NCI-H510A treated with DMSO at 0.1 percent for 48 hours (cell line): Measurements from ENCODE around the gene MARF1.
"Not testable (repeated sequence)": the region's sequence is repeated elsewhere in the genome, so short reads cannot be mapped to it uniquely, and the experiment has no call there.

Experiments
- DNase-seq: peaks from one replicate; lab custom pipeline; 2025; lab: John Stamatoyannopoulos, UW

The MARF1 gene

DNA sequence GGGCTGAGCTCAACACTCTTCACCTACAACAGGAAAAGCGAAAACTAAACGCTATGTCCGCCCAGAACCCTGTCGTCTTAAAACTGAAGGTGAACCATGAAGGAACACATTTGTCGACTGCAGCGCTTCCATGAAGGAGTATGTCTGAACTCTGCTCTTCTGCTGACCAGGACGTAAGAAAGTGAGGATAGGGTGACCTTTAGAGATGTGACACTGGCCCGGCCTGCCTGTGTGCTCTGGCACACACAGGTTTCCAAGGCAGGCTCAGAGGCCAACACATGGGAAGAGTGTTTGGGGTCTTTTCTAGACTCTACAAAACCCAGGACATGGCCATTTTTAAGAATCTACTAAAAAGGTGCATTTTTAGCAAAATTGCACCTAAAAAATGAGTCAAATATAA, 21.1 kb downstream of the MARF1 start:
- no peak for DNase-seq

DNA sequence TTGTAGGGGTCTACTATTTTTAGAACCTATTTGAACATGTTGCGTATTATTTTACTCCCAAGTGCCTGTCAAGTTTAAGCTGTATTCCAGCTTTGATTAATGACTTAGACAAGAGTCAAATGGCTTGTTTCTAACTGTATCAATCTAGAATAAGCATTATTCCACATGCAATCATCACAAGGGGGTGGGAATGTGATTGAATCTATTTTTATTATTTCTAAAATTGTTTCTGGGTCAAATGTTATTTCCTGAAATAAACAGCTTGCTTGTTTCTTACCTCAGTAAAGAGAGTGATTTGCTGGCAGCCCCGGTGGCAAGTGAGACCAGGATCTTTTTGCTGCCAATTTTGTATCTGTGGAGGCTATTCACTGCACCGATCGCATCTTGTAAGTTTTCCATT, 21.5 kb downstream of the MARF1 start:
- no peak for DNase-seq

DNA sequence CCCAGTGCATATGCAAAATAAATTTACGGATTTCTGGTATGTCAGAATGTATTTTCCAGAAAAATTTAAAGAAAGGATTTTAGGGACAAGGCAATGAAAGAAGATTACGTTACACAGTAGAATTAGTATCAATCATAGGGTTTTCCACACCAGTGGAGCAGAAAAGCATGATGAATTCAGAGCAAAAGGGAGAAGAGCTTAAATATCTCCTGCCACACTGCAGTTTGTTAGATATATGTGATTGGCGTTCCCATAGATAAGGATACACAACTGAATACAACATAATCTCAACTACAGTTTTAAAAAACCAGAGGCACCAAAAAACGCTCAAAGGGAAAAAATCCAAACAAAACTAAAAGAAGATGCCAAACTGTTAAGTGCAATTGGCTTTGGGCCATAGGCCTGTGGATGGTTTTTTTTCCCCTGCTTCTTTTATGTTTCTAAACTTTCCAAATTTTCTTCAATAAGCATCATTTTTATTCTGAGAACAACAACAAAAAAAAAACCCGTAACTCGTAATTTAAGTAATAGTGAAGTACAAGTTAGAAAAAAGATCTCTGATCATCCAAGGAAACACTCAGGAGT, 22.3 kb downstream of the MARF1 start:
- DNase-seq, result no peak

DNA sequence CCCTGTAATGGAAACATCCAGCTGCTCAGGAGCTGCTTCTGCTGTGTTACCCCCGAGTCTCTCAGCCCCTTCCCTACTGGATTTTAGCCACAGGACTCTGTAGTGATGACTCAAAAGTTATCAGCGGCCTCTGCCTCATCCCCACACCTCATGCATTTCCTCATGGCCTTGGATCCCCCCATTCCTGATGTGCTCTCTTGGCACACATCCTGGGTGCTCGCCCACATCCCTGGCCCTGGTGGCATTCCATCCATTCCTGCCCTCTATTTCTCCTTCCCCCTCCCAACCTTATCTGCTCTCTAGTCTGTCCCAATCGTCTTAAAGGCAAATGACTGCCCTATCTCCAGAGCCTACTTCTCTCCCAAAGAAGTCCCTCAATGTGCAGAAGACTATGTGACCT, 24.6 kb downstream of the MARF1 start:
- no peak for DNase-seq

DNA sequence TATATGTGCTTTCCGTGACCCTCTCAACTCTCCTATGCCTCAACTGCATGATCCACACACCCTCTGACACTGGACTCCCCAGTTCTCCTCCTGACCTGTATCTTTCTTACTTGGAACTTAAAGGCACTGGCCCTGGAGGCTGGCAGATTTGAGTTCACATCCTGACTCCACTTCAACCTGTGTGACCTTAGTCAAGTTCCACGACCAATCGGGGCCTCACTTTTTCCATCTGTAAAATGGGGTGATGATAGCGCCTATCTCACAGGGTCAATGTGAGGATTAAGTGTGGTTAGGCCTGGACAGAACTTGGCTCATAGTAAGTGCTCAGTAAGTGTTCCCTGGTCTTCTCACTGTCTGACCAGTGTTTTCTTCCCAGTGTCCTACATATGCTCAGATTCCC, 25.1 kb downstream of the MARF1 start:
- no peak for DNase-seq

DNA sequence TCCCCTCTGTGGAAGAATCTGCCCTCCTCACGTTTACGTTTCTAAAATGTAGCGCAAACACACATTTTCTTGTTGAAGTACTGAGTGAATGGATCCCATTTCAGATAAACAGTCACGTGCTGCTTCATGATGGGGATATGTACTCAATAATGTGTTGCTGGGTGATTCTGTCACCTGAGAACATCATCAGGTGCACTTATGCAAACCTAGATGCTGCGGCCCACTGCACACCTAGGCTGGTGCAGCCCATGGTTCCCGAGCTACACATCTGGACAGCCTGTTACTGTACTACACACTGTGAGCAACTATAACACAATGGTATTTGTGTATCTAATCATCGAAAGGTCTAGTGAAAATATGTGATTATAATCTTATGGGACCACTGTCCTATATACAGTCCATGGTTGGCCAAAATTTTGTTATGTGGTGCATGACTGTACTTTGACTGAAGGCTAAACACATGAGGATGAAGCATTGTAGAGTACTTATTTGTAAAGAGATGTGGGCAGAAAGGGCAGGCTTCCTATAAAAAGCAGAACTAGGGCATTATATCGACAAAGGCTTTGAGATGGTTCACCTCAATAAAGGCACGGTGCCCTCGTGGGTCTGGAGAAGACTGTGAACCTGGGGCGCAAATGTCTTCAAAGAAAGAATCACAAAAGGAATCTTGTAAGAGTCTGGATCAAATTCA, 26.3 kb downstream of the MARF1 start:
- DNase-seq, result no peak

DNA sequence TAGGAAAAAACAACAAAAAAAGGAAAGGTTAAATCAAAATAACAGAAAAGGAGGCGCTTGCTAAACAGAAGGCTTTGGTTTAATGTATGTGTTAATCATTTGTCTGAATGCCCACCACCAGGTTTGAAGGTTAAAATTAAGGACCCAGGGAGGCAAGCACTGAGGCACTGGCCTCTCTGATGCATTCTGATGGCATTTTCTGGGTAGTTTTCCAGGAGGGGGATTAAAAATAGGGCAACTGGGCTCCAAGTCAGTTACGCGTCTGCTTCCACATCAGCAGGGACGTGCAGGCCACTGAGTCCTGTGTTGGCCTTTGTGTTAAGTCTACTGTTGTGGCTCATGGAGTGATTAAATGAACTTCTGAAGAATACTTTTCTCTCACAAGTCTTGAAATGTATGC, 26.9 kb downstream of the MARF1 start:
- DNase-seq, result no peak

DNA sequence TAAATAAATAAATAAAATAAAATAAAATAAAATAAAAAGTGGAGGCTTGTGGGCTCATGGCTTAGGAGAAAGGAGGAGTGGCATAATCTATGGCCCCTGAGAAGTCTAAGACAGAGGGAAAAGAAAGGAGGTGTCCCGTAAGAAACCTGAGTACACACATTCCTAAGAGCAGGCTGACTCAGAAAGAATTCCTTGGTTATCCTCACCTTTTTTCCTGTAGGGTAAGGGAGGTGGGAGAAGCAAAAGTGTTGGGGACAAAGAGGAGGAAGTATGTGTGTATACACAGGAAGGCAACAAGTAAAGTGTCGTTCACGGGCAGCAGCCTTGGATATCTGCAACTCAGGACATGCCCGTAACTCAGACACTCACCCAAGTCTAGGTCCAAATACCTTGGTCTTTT, 29.3 kb downstream of the MARF1 start:
- no peak for DNase-seq

DNA sequence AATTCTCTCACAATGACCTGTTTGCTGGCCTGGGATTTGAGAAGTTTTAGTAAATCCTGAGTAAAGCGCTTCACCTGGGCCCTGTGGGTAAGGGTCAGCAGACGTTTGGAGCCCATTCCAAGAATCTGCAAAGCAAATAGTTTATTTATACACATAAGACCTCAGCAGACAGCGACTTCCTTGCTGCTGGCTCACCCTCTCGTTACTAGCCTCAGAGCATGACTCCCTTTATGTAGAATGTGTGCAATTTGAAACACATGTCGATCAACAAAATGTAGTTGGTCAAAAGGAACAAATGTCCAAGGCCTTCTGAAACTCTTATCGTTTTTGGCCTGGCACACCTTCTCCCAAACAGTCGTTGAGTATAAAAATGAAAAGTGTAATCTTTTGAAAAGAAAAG, 31.3 kb downstream of the MARF1 start:
- DNase-seq, result no peak

DNA sequence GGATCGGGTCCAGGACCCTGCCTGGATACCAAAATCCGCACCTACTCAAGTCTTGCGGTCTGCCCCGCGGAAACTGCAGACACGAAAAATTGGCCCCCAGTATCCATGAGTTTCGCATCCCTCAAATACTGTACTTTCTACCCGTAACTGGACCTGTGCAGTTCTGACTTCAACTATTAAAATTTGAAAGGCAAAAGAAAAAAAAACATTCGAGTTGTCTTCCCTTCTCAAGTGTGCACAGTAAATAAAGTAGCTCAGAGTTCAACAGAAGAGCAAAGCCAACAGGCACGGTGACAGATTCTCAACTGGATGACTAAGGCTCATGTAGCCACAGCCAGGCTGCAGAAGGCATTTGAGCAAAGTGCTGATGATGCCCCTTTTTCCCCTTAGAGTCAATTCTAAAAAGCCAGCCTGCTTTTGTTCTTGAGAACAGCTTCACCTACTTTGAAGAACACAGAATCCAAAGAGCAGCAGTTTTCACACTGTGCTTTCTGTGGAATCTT, 32.5 kb downstream of the MARF1 start:
- no peak for DNase-seq

DNA sequence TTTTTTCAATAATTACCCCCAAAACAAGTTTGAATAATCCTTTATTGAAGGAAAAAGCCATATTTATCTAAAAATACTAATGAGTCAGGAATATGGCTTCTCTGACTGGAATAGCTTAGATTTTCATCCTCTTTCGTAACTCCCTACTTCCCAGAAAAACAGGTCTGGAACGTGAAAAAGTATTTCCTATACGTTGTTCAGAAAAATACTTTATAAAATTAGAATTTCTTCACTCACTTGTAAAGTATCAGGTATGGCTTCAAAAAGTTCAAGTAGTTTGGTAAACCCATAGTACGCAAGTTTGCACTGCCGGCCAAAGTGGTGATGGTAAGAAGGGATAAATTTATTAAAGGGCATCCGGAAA, 33.7 kb downstream of the MARF1 start:
- no peak for DNase-seq

DNA sequence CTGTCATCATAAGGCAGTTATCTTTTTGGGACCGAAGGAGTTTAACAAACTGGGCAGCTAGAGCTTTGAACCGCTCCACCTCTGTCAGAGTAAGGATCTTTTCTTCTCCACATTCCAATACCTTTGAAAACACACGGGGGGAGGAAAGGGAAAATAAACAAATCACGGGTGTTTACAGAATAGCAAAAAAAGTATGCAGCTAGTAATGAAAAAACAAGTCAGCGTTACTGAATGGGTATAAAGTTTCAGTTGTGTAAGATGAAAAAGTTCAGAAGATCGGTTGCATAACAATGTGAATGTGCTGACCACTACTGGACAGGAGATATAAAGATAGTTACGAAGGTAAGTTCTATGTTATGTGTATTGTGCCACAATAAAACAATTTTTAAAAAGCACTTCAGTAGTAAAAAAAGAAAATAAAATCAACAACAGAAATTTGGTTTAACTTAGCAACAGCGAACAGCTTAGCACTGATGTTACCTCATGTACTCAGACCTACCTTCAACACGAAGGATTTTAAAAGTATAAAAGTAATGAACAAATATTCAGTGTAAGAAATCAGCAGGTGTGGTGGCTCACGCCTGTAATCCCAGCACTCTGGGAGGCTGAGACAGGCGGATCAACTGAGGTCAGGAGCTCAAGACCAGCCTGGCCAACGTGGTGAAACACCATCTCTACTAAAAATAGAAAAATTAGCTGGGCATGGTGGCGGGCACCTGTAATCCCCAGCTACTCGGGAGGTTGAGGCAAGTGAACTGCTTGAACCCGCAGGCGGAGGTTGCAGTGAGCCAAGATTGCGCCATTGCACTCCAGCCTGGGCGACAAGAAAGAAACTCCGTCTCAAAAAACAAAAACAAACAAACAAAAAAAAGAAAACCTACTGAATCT, 34.3 kb downstream of the MARF1 start:
- no peak for DNase-seq

DNA sequence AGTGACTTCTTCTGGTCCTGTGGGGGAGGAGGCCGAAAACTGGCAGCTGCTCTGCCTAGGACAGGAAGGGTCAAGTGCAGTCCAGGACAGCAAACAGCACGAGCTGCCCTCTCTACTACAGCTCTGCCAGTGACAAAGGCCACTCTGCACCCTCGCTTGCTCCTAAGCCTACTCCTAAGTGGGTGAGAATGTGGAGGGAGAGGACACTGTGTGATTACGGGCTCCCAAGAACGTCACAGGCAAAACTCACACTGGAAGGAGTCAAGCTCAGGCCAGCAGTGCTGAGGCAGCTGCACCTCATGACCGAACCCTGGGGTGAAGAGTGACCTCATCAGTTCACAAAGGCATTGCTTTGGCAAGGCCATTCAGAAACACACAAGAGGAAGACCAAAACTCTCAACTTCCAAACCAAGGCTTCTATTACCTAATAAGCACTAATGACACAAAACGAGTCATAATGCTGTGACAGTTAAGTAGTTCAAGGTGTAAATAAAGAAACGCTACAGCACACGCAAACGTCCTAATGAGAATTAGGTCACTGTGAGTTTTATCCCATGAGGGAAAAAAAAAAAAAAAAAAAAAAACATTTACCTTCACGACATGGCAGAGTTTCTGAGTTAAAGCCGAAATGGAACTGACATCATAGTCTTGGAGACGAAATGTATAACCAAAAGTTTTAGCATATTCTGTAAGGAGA, 35.1 kb downstream of the MARF1 start:
- no peak for DNase-seq

DNA sequence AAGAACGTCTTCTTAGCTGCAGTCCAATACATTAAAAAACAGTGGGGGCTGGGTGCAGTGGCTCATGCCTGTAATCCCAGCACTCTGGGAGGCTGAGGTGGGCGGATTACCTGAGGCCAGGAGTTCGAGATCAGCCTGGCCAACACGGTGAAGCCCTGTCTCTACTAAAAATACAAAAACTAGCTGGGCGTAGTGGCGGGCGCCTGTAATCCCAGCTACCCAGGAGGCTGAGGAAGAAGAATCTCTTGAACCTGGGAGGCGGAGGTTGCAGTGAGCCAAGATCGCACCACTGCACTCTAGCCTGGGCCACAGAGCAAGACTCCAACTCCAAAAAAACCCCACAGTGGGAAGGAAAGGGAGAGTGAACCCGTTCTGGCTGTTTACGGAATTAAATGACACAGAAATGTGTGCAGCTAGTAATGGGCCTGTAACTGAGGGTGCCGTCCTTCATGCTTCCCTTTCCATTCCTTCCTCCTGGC, 35.7 kb downstream of the MARF1 start:
- not testable (repeated sequence) for DNase-seq

DNA sequence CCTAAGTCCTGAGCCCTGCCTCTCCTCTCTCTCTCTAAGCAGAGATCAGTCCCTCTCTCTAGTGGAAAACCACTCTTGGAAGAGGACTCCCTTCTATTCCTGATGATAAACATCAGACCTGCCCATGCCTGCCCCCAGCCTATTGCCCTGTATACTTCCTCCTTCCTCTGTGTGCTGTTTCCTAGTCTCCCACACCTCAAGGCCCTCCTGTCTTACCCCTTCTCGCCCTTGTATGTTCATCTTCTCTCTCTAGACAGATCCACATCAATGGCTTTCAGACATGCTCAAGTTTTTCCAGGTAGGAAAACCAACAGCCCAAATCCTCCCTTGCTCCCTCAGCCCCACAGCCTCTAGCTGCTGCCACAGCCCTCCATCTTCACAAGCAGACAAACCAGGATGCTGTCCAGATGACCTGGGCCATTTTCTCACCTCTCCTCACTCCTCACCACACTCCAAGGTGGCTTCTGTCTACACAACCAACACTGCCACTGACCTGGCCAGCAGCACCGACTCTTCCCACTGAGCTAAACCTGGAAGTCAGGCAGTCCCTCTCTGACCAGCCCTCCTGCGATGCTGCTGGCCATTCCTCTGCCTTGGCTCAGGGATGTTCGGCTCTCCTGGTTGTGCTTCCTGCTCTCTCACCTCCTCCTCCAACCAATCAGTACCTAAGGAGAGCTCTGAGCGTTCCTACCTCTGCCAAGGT, 36.3 kb downstream of the MARF1 start:
- DNase-seq, result no peak

DNA sequence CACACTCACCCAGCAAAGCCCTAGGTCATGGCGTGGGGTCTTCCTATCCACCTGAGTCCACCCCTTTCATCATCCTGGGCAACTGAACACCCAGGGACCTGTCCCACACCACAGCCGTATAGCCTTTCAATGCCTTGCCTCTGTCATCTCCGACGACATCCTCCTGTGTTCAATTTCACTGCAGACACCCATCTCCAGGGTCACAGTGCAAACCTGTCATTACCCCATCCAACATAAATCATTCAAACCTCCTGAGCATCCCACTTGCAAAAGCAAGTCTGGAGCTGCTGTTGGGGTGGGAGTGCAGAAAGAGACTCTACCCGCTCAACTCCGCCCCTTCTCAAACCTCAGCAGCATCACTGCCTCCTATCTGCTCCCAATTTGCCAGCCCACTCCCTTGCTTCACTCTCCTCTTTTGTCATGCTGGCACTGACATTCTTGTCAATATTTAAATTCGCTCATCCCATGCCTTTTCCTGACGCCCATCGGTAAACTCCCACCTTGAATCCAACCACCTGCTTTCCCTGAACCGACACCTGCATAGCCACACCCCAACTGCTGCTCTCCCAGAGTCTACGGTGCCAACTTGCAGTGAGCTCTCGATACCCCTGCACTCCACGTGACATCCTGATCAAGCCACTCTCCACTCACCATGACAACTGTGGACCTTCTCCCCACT, 37.0 kb downstream of the MARF1 start:
- DNase-seq, result no peak

DNA sequence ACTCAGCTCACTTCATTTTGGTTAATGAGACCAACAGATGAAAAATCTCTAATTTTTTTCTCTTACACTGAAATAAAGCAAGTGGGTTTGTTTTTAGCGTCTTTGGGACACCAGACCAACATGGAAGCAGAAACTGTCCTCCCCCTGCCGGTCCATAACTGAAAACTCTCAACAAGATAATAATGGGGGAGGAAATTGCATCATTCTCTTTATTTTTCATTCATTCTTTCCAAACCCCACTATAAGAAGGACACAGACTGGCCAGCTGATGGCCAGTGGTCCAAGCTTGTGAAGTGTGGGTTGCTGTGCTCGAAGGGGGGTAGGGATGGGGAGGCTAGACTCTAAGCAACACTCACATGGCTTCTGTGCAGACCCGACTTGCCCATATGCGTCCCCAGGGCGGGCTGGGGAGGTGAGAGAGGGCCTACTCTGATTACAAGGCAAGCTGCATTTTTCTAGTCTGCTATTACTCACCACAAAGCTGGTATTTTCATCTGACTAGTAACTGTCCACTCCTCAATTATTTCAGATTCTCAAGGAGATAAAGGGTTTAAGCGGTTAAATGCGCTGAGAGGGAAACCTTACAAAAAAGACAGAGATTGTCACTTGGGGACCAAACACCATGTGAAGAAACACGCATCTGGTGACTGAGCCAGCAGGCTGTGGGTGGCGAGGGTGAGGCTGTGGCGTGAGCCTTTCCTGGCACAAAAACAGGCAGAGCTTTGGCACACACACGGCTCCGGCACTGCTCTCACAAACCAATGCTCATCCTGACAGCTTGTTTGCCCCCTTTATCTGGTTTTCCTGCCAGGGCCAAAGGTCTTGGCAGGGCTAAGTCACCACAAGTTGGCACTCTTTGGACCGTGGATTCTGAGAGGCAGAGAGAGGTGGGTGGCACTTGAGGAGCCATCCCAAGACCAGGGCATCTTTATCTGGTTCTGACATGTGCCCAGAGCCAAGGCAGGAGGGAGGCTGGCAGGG, 38.2 kb downstream of the MARF1 start:
- DNase-seq, result no peak

DNA sequence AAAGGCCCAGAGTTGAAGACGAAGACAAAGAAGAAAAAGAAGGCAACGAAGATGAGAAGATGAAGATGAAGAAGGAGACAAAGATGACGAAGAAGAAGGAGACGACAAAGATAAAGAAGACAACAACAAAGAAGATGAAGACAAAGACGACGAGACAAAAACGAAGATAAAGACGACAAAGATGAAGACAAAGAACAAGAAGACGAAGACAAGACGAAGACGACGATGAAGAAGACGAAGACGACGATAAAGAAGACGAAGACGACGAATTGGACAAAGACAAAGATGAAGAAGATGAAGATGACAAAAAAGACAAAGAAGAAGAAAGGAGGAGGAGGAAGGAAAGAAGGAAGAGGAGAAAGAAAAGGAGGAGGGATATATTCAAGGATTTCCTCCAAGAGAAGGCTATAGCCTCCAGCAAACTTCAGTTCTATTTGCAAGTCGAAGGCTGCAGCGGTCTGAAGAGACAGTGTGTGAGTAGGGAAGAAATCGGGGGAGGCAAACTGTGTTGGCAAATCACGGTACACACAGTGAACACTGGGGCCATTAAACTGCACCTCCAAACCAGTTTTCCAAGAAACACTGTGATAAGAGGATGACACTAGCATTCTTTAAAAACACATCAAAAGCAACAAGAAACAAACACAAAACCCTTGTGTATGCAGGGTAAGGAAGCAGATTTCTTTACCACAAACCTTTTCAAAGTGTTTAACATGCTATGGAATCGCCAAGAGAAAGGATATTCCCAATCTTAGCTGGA, 40.5 kb downstream of the MARF1 start:
- DNase-seq, result no peak
